NCI-H446 (cell line): ENCODE measurements around the gene AFAP1.

ENCODE experiments used
- DNase-seq, 2 experiments: peaks; one replicate each; lab custom pipeline; 2025; lab: John Stamatoyannopoulos, UW

The AFAP1 gene

GRCh38 chr4:7893539-7893938 is 46.1 kb downstream of the AFAP1 start:
- DNase-seq: no peak

DNA sequence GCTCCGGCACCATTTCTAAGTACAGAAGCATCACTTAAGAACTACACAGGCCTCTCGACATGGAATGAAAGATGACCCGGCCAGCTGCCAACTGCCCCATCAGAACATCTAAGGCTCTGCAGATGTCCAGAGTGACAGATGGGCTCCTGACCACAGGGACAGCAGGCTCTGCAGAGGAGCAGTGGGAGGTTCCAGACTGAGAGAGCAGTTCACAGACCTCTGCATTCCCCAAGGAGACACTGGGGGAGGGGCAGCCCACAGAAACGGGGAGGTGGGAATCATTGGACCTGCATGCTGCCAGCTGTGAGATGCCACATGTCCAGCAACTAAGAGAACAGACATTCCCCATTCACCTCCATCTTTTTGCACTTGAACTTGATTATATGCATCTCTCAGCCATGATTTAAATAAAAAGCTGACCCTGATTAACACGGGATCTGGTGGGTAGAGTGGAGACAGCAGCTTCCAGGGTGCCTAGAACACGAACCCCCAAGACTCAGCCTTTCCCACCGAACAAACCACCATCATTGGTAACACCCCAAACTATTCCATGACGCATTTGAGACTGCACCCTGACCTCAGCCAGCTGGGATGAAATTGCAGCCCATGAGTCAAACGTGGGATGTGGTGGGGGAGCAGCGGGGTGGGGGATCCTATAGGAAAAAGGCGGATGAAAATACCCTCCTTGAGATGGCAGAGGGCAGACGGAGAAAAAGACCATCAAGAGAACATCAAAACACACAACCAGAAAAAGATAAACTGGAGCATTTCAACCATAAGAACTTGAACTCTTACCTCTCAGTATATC is 47.2 kb downstream of the AFAP1 start:
- peak in 1 of 2 experiments; percentile 42 for DNase-seq

GRCh38 chr4:7890635-7891393 is 48.8 kb downstream of the AFAP1 start:
- peak in 1 of 2 experiments; percentile 33 for DNase-seq

GRCh38 chr4:7887436-7887835 is 52.2 kb downstream of the AFAP1 start:
- no peak for DNase-seq

GRCh38 chr4:7886007-7886973 is 53.4 kb downstream of the AFAP1 start:
- no peak for DNase-seq

GRCh38 chr4:7885216-7886006 is 54.2 kb downstream of the AFAP1 start:
- DNase-seq: no peak

GRCh38 chr4:7880683-7881082 is 59.0 kb downstream of the AFAP1 start:
- no peak for DNase-seq

DNA sequence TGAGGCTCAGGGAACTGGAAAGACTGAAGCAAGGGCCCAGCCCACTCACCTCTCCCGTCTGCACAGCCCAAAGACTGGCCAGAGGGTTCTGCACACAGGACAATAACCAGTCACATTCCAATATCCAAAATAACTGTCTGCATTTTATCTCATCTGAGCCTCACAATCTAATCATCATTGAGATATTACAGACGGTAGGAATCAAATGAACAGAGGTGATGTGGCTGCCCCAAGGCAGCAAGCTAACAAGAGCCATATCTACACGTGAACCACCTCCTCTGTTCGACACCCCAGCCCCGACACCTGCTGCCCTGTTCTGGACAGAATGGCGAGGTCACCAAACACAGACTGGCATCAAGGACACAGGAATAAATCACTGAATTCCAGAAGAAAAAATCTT is 60.5 kb downstream of the AFAP1 start:
- no peak for DNase-seq

DNA sequence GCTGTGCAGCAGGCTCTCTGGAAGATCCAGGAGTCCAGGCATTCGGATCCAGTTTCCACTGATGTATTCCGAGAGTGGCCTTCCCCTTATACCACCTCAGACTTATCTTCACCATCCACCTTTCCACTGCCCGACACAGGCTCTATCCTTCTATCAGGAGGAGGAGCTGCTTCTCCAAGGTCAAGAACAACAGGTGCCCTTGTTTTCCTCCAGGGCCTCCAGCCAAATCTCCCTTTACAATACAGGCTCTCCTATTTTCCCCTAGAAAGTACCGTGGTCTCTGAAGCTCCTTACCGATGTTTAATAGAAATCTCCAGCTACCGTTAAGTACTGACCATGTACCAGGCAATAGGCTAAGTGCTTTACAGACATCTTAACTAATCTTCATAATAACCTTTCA is 61.3 kb downstream of the AFAP1 start:
- no peak for DNase-seq

GRCh38 chr4:7877176-7877575 is 62.5 kb downstream of the AFAP1 start:
- DNase-seq: no peak

DNA sequence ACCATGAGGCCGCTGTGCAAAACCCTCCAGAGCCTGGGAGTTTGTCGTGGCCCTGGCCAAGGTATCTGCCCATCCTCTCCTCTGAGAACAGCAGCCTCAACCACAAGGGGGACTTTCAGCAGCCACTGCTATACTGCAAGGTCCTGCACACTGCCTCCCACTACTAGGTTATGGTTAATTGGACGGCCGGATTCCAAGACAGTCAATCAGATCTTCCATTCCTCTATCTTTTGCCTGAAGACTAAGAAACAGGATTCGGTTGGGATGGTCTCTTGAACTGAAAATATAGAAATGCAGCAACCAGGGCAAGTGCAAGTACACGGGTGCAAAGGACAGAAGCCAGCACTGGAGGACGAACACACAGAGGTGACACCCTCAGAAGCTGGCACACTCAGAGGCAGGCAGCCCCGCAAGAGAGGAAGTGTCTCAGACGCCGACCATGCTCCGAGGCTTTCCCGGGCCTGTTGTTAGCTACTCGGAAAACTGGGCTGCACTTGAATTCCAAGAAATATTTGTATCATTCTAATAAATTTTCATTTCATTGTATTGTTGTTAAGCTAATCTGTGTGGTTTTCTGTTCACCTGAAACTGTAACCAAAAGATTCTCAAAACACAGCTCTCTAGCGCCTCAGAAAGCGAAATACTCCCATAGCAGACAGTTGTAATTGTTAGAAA is 63.3 kb downstream of the AFAP1 start:
- DNase-seq: no peak

GRCh38 chr4:7874838-7875237 is 64.8 kb downstream of the AFAP1 start:
- no peak for DNase-seq

DNA sequence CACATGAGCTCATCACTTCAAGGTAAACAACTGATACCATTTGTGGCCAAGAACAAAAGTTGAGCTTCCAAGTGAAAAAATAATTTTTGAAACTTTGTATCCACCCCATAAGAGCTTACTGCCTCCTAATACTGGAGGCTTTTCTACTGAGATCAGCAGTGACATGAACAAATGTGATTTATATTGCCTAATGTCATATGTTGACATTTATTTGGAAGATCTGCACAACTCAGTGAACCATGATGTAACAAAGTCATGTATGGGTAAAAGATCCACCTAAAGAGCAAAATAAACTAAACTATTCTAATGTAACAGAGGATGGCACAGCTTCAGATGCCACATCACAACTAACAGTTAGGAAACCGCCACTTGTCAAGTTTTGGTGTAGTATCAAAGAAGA is 65.8 kb downstream of the AFAP1 start:
- no peak for DNase-seq

- DNase-seq: peak; percentile 88 to 94
These were observed 67.3 kb downstream of the AFAP1 start for GRCh38 chr4:7872264-7872771.

DNA sequence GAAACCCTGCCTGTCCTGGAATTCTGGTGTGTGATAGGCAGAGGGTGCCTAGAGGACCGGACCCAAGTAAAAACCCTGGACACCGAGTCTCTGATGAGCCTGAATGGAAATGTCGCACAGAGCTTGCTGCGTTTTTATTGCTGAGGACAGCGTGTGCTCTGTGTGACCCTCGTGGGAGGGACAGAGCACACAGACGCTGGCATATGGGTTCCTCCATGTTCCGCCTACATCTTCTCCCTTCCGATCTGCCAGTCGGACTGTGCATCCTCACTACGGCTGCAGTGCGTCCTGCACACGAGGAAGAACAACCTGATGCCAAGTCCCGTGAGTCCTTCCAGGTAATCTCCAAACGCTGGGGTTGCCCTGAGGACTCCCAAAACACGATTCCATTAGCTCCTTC is 68.3 kb downstream of the AFAP1 start:
- DNase-seq: no peak

- no peak for DNase-seq
These were observed 70.7 kb downstream of the AFAP1 start for GRCh38 chr4:7868892-7869471.

GRCh38 chr4:7868436-7868775 is 71.3 kb downstream of the AFAP1 start:
- no peak for DNase-seq

DNA sequence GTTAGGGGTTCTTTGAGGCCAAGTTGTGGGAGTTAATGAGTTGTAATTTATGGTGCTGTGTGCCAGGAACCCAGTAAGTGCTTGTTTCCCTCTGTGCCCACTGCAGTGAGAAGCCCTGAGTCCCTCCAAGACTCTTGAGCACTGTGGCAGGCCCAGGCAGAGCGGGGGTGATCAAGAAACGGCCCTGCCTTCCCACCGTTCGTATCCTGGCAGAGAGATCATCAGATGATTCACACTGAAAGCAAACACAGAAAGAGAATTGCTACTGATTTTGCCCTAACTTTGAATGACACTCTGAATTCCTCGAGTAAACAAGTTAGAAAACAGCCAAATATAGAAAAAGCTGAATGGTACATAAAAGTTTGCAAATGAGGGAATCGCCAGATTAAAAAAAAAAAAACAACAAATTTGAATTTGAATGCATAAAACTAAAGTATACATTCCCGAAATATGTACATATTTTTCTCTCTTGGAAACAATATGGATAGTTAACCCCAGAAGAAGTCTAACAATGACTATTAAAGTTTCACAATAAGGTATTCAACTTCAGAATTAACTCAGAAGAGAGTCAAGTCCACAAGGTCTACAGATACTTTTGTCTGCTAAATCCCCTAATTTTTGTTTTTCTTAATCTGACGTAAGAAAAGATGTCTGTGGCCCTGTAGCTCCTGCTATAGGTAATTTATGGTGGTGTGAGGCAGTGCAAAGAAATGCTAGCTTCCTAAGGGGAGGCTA is 71.8 kb downstream of the AFAP1 start:
- no peak for DNase-seq

GRCh38 chr4:7867191-7867590 is 72.5 kb downstream of the AFAP1 start:
- DNase-seq: no peak

DNA sequence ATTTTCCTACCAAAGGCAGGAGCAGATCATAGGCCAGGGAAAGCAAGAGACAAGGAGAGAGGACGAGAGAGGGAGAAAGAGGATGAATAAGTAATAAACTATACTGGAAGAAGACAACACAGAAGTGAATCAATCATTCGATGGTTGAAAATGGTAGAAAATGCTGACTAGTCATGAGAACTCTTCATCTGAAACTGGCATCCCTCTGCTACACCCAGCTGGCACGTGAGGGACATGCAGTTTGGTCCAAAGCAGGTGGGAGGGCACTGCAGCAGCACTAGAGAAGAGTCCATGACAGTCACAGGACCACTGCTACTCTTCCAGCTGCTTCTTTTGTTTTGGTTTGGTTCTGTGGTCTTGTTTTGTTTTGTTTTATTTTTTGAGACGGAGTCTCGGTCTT is 74.1 kb downstream of the AFAP1 start:
- no peak for DNase-seq
